Stimulated activated naive CD4-positive, alpha-beta T cell (primary cell): Measurements from ENCODE around the gene CMC1.
A peak's percentile ranks its signal among the peaks of the same experiment; 100 is the strongest.
"Not testable (repeated sequence)": the region's sequence is repeated elsewhere in the genome, so short reads cannot be mapped to it uniquely, and the experiment has no call there.

ENCODE experiments used
- DNase-seq, 6 experiments: peaks; one replicate each; lab custom pipeline; 2025; lab: John Stamatoyannopoulos, UW

The CMC1 gene

GRCh38 chr3:28244491-28244890, 3.1 kb downstream of the CMC1 start:
- no peak for DNase-seq

GRCh38 chr3:28247286-28247685, 5.9 kb downstream of the CMC1 start:
- no peak for DNase-seq

- no peak for DNase-seq
These were observed 9.6 kb downstream of the CMC1 start for GRCh38 chr3:28250999-28251398.

GRCh38 chr3:28252001-28252431, 10.6 kb downstream of the CMC1 start:
- no peak for DNase-seq

- no peak for DNase-seq
These were observed 11.8 kb downstream of the CMC1 start for GRCh38 chr3:28253040-28253715.

GRCh38 chr3:28262001-28262400, 20.6 kb downstream of the CMC1 start:
- DNase-seq = no peak

GRCh38 chr3:28265641-28266040, 24.2 kb downstream of the CMC1 start:
- DNase-seq = no peak

- DNase-seq = no peak
These were observed 26.8 kb downstream of the CMC1 start for GRCh38 chr3:28267984-28268849.

- DNase-seq = no peak
These were observed 27.6 kb downstream of the CMC1 start for GRCh38 chr3:28268989-28269388.

- not testable (repeated sequence) for DNase-seq
These were observed 28.5 kb downstream of the CMC1 start for GRCh38 chr3:28269884-28270283.

- DNase-seq = no peak
These were observed 32.4 kb downstream of the CMC1 start for GRCh38 chr3:28273837-28274236.

GRCh38 chr3:28278918-28279317, 37.5 kb downstream of the CMC1 start:
- no peak for DNase-seq

GRCh38 chr3:28279770-28280169, 38.4 kb downstream of the CMC1 start:
- no peak for DNase-seq

- DNase-seq = no peak
These were observed 39.4 kb downstream of the CMC1 start for GRCh38 chr3:28280781-28281180.

- peak in 2 of 6 experiments; percentile 40 to 49 for DNase-seq
These were observed 45.2 kb downstream of the CMC1 start for GRCh38 chr3:28286595-28286994.

GRCh38 chr3:28287046-28287445, 45.6 kb downstream of the CMC1 start:
- DNase-seq = no peak

GRCh38 chr3:28290863-28291300, 49.5 kb downstream of the CMC1 start:
- DNase-seq = no peak

- no peak for DNase-seq
These were observed 50.2 kb downstream of the CMC1 start for GRCh38 chr3:28291577-28291976.

GRCh38 chr3:28292622-28293021, 51.2 kb downstream of the CMC1 start:
- DNase-seq = no peak

- DNase-seq = no peak
These were observed 53.4 kb downstream of the CMC1 start for GRCh38 chr3:28294667-28295413.

GRCh38 chr3:28295898-28296490, 54.6 kb downstream of the CMC1 start:
- no peak for DNase-seq

GRCh38 chr3:28299705-28300104, 58.3 kb downstream of the CMC1 start:
- no peak for DNase-seq
